Esophagus (tissue), 2 donors: ENCODE measurements around the gene STARD10. TPM values are rescaled to one million over a fixed set of nuclear protein-coding genes. Genes with fewer than 3 reads are reported as not detected.
A peak's percentile ranks its signal among the peaks of the same experiment; 100 is the strongest.
"Not testable (repeated sequence)": the region's sequence is repeated elsewhere in the genome, so short reads cannot be mapped to it uniquely, and the experiment has no call there.

Source experiments
- H3K27ac ChIP-seq, 2 donors: one replicate each; pipeline ENCODE4 v1.5.1; 2013; ENCODE audit warnings: low read depth in 2 of 2, mild to moderate bottlenecking in 2 of 2, inconsistent platforms in 1 of 2, low read length in 1 of 2, moderate library complexity in 1 of 2
- H3K27me3 ChIP-seq, 2 donors: one replicate each; pipeline ENCODE4 v1.6.1; 2013; ENCODE audit warnings: low read length in 2 of 2, control low read depth in 1 of 2, mild to moderate bottlenecking in 1 of 2; ENCODE audit not compliant: insufficient read depth in 2 of 2, control insufficient read depth in 1 of 2
- H3K36me3 ChIP-seq, 2 donors: one replicate each; pipeline ENCODE4 v1.6.1; 2013; ENCODE audit warnings: low read length in 1 of 2; ENCODE audit not compliant: control insufficient read depth in 2 of 2, insufficient read depth in 2 of 2
- H3K4me1 ChIP-seq, 2 donors: one replicate each; pipeline ENCODE4 v1.6.1; 2013; ENCODE audit warnings: low read length in 1 of 2; ENCODE audit not compliant: control insufficient read depth in 2 of 2, insufficient read depth in 2 of 2
- H3K4me3 ChIP-seq, 2 donors: one replicate each; pipeline ENCODE4 v1.5.1; 2013; ENCODE audit warnings: low read length in 2 of 2, mild to moderate bottlenecking in 2 of 2, low read depth in 1 of 2, moderate library complexity in 1 of 2
- H3K9me3 ChIP-seq, 2 donors: one replicate each; pipeline ENCODE4 v1.6.1; 2013; ENCODE audit warnings: mild to moderate bottlenecking in 2 of 2, low read depth in 1 of 2, low read length in 1 of 2, moderate library complexity in 1 of 2; ENCODE audit not compliant: control insufficient read depth in 2 of 2, insufficient read depth in 1 of 2
- WGBS, 2 donors: extraction: QIAGEN DNeasy Blood & Tissue Kit; methylation state at CpG; one replicate each; pipeline ENCODE4 v1.1.7; 2013; 5-methylcytosine and 5-hydroxymethylcytosine counted together
- polyA plus RNA-seq, 2 donors: library from polyadenylated mRNA; stranded (reverse); fragments of 200-250 nt; gene quantifications; one replicate each; pipeline ENCODE4 v1.2.3, GENCODE V29; 2013
- donor health status: healthy with polysubstance abuse.
- donor health status: Bipolar disorder and iron deficiency.

The STARD10 gene
- polyA plus RNA-seq, 2 donors = 57.9 to 65.8 TPM

DNA sequence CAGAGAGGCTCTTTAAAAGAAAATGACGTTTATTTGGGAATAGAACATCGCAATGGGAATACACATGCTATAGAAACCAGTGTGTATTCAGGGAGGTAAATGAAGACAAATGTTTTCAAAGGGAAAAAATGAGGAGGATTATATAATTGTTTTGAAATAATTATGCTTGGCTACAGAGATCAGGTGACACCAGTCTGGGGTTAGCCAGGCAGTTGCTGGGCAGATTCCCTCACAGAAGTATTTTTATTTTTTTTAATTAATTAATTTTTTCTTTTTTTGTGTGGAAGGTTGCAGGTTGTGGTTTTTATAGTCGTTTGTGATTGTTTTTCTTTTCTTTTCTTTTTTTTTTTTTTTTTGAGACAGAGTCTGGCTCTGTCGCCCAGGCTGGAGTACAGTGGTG is 5.6 kb upstream of the STARD10 start:
- Histone ChIP-seq H3K9me3 (no peaks in the 10 kb centered on the region), H3K4me1 (no peaks in the 10 kb centered on the region), H3K36me3 (no peaks in the 10 kb centered on the region), H3K27me3 (no peaks in the 10 kb centered on the region), H3K4me3 (no peak overlapping the region), H3K27ac (no peak overlapping the region)
- WGBS, 2 donors = 56 to 60% methylated on average over 4 of the region's 4 CpGs

DNA sequence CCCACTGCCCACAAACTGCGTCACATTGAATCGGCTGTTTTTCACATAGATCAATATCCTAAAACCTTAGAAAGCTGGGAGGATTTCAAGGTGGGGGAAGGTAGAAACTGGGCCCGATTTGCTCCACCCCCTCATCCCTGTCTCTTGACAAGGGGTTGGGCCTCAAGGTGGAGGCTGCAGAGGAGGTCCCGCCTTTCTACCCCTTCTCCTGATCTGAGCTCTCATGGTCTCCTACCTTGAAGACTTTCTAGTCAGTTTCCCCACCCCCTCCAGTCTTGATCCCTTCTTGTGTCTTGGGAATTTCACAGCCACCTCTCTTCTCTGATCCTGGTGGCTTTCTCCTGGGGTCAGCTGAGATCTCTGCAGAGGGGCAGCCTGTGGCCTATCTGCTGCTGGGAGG is 4.5 kb upstream of the STARD10 start:
- 65 to 77% methylated on average over 4 of the region's 4 CpGs for WGBS, 2 donors
- Histone ChIP-seq H3K36me3 (no peaks in the 10 kb centered on the region), H3K9me3 (no peaks in the 10 kb centered on the region), H3K4me1 (no peaks in the 10 kb centered on the region), H3K27ac (no peak overlapping the region), H3K27me3 (no peaks in the 10 kb centered on the region), H3K4me3 (no peak overlapping the region)

DNA sequence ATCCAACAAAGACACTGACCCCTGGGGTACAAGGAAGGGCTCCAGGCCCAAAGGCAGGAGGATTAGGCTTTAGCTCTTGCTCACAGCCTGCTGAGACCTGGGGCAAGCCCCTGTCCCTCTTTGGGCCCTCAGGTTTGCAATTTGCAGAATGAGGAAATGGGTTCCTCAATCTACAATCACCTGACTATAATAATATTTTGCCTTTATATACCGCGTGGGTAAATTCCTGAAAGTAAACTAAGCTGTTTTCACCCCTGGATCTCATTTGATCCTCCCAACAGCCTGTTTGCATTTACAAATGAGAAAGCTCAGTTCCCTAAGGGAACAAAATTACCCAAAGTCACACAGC is 797 bp downstream of the STARD10 start:
- Histone ChIP-seq H3K4me3 (no peak overlapping the region), H3K4me1 (peaks cover 0 to 3% of the 10 kb centered on the region in 2 donors), H3K36me3 (no peaks in the 10 kb centered on the region), H3K9me3 (no peaks in the 10 kb centered on the region), H3K27me3 (no peaks in the 10 kb centered on the region), H3K27ac (peak overlapping the region; percentile 69 to 94)
- WGBS, 2 donors = 59 to 67% methylated on average over 2 of the region's 2 CpGs

DNA sequence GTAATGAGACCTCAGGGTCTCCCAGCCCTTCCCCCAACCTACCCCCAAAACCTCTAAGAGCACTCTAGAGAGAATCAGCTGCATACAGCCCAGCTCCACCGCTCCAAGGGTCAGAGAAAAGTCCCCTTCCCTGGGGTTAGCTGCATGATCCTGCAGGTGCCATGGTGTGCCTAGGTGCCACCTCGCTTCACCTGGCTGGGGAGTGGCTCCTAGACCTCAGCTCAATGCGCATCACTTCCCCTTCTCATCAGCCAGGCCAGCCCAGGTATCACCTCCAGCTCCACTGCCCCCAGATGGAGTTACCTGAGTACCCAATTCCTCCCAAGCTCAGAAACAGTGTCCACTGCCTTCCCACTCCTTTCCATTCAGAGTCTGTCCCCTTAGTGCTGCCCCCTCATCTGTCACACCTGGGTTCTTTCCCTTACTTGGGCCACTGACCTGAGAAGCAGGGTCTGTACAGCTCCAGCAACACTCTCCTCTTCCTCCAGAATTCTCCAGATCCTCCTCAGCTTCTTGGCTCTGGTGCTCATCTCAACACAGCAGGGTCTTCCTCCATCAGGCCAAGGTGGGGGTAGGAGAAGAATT is 1.3 kb downstream of the STARD10 start:
- no peaks in the 10 kb centered on the region for H3K36me3 ChIP-seq
- 96 to 99% methylated on average over 3 of the region's 3 CpGs for WGBS, 2 donors

DNA sequence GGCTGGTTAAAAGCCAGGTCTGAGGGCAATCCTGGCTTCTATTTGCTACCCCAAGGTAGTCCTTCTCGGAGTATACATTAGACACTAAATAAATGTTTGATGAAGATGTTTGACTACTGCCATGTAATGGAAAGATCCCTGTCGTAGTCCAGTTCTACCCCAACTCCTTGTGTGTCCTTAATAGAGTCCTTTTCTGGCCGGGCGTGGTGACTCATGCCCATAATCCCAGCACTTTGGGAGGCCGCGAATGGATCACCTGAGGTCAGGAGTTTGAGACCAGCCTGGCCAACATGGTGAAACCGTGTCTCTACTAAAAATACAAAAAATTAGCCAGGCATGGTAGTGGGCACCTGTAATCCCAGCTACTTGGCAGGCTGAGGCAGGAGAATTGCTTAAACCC is 2.6 kb downstream of the STARD10 start:
- 78 to 79% methylated on average over 7 of the region's 7 CpGs for WGBS, 2 donors
- H3K4me3 ChIP-seq, H3K9me3 ChIP-seq, H3K36me3 ChIP-seq, H3K4me1 ChIP-seq, H3K27me3 ChIP-seq, H3K27ac ChIP-seq: not testable (repeated sequence)

More for the DNA sequence above, 1.3 kb downstream of the STARD10 start:
- Histone ChIP-seq H3K4me3 (no peak overlapping the region), H3K27me3 (no peaks in the 10 kb centered on the region), H3K4me1 (peaks cover 0 to 3% of the 10 kb centered on the region in 2 donors), H3K9me3 (no peaks in the 10 kb centered on the region), H3K27ac (peak overlapping the region in 1 of 2 donors; percentile 17)

DNA sequence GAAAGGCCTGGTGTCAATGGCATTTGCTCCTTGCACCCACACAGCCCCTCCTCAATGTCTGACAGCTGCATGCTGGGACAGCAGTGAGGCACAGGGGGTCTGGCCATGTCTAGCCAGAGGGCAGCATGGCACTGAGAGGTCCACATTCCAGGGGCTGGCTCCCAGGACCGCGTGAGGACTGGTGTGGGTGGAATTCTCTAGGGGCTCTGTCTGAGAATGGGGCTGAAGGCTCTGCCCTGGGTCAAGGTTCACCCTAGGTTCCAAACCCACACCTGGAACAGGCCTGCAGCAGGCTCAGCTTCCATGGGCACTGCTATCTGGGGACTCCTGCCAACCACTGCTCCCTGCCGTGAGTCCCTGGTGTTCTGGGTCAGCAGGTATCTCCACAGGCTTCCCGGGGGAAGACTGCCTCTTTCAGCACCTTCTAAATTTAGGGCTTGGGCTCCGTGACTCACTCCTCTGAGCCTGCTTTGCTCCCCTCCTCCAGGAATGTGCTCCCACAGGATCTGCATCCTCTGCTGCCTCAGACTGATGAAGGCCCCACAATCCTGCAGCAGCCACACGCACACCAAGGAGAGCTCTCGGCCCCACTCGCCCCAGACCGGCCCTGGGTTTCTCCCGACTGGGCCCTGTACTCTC is 4.2 kb downstream of the STARD10 start:
- H3K4me1 ChIP-seq = peaks cover 0 to 7% of the 10 kb centered on the region in 2 donors
- no peak overlapping the region for H3K27ac ChIP-seq
- no peaks in the 10 kb centered on the region for H3K36me3 ChIP-seq
- H3K27me3 ChIP-seq = no peaks in the 10 kb centered on the region
- 70 to 73% methylated on average over 10 of the region's 10 CpGs for WGBS, 2 donors
- no peaks in the 10 kb centered on the region for H3K9me3 ChIP-seq
- no peak overlapping the region for H3K4me3 ChIP-seq

DNA sequence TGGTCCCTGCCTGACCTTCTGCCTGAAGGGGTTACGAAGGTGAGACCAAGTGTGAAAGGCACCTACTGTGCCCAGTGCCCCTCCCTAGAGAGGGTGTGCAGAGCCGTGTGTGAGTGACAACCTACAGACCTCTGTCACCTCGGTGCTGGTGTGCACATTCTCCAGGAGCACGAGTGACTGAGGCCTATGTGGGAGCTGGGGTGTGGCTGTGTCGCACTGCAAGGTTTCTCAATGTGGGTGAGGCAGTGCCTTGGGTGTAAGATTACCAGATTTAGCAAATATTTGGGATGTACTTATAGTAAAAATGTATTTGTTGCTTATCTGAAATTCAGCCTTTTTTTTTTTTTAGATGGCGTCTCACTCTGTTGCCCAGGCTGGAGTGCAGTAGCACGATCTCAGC is 5.6 kb downstream of the STARD10 start:
- H3K27ac ChIP-seq = no peak overlapping the region
- no peaks in the 10 kb centered on the region for H3K36me3 ChIP-seq
- no peaks in the 10 kb centered on the region for H3K27me3 ChIP-seq
- H3K4me1 ChIP-seq = peaks cover 0 to 7% of the 10 kb centered on the region in 2 donors
- H3K9me3 ChIP-seq = no peaks in the 10 kb centered on the region
- 71 to 77% methylated on average over 7 of the region's 7 CpGs for WGBS, 2 donors
- H3K4me3 ChIP-seq = no peak overlapping the region

DNA sequence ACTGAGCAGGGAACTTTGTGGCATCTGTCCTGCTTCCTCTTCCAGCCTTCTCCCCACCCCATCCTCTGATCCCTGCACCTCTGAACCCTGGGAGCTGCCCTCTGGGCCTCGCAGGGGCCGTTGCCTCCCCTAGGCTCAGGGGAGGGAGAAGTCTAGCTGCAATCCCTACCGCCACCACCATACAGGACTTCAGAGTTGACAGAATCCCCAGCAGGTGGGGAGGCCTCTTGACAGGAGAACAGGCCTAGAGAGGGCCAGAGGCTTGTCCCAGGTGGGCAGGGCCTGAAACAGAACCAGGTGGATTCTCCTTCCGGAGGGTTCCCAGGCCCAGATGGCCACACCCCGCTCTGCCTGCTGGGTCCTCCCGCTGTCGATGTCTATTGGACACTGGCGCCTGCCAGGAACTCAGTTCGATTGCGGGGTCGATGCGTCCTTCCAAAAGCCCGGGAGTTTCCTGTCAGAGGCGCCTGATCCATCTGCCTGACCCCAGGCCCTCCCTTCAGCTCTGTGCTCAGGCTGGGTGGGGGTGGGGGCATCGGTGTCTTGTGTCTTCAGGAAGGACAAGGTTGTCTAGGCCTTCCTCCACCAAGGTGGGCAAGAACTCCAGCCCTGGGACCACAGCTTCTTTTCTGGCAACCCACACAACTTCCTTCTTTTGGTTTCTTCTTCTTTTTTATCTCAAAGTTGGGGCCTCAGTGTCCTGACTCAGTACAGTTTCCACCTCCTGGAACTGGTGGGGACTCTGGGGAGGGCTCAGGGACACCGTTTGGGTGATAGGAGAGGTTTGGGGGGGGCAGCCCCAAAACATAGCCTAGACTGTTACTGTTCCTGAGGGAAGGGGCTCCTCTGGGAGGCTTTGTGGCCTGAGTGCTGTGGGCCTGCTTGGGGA is 6.4 kb downstream of the STARD10 start:
- no peaks in the 10 kb centered on the region for H3K36me3 ChIP-seq
- no peaks in the 10 kb centered on the region for H3K9me3 ChIP-seq
- H3K4me1 ChIP-seq = peaks cover under 1 to 7% of the 10 kb centered on the region in 2 donors
- H3K27ac ChIP-seq = no peak overlapping the region
- no peaks in the 10 kb centered on the region for H3K27me3 ChIP-seq
- 68 to 78% methylated on average over 16 of the region's 16 CpGs for whole genome bisulfite sequencing, 2 donors
- H3K4me3 ChIP-seq = no peak overlapping the region

DNA sequence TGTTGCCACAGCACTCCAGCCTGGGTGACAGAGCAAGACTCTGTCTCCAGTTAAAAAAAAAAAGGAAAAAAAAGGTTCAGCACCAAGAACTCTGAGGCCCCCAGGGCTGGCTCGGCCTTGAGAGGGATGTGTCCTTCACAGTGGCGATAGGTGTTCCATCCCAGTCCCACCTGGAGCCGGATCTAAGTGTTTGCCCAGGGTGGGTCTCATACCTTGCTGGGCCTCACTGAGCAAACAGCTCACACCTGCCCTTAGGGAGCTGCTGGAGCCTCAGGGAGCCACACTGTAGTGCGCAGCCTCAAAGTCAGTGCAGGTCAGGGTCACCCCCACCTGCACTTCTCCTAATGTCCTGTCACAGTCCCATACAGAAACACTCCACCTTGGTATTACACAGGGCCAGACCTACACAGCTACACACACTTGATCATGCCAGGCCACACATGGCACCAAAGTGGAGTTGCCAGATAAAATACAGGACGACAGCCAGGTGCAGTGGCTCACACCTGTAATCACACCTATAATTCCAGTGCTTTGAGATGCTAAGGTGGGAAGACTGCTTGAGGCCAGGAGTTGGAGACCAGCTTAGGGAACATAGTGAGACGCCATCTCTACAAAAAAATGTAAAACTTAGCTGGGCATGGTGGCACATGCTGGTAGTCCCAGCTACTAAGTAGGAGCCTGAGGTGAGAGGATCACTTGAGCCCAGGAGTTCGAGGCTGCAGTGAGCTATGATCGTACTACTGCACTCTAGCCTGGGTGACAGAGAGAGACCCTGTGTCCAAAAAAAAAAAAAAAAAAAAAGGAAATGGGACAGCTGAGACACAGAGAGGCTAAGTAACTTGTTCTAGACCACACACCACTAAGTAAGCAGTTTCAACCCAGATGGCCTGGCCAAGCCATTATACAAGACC is 7.3 kb downstream of the STARD10 start:
- Histone ChIP-seq H3K4me3 (no peak overlapping the region), H3K27me3 (no peaks in the 10 kb centered on the region), H3K9me3 (no peaks in the 10 kb centered on the region), H3K36me3 (no peaks in the 10 kb centered on the region), H3K4me1 (peaks cover 3 to 12% of the 10 kb centered on the region in 2 donors), H3K27ac (no peak overlapping the region)
- WGBS, 2 donors = 68 to 70% methylated on average over 8 of the region's 8 CpGs
